GM19467 (cell line): ENCODE data around the gene PDHX.
A peak's percentile ranks its signal among the peaks of the same experiment; 100 is the strongest.
"Not testable (repeated sequence)": the region's sequence is repeated elsewhere in the genome, so short reads cannot be mapped to it uniquely, and the experiment has no call there.

ENCODE experiments used
- ATAC-seq: cut with Tn5 transposase; IDR thresholded peaks from one replicate; pipeline ENCODE4 v1.9.1; 2021; ENCODE audit warnings: mild to moderate bottlenecking, moderate library complexity; ENCODE audit not compliant: unreplicated experiment

PDHX gene

GRCh38 chr11:35013514-35014233 is 97.3 kb downstream of the PDHX start:
- peak; percentile 31 for ATAC-seq

- no peak for ATAC-seq
These were observed 97.9 kb downstream of the PDHX start for GRCh38 chr11:35014346-35014745.

GRCh38 chr11:35015621-35016387 is 99.4 kb downstream of the PDHX start:
- ATAC-seq: no peak

- ATAC-seq: no peak
These were observed 100.5 kb downstream of the PDHX start for GRCh38 chr11:35016916-35017315.

- no peak for ATAC-seq
These were observed 101.3 kb downstream of the PDHX start for GRCh38 chr11:35017528-35018342.

- ATAC-seq: no peak
These were observed 105.2 kb downstream of the PDHX start for GRCh38 chr11:35021589-35021988.

GRCh38 chr11:35023940-35024339 is 107.5 kb downstream of the PDHX start:
- ATAC-seq: not testable (repeated sequence)

- ATAC-seq: not testable (repeated sequence)
These were observed 111.6 kb downstream of the PDHX start for GRCh38 chr11:35028007-35028406.

- peak; percentile 77 for ATAC-seq
These were observed 113.7 kb downstream of the PDHX start for GRCh38 chr11:35029979-35030682.

GRCh38 chr11:35030716-35031213 is 114.3 kb downstream of the PDHX start:
- no peak for ATAC-seq

GRCh38 chr11:35031346-35031745 is 114.9 kb downstream of the PDHX start:
- ATAC-seq: no peak

GRCh38 chr11:35031867-35032266 is 115.4 kb downstream of the PDHX start:
- ATAC-seq: no peak

- ATAC-seq: no peak
These were observed 116.6 kb downstream of the PDHX start for GRCh38 chr11:35033011-35033410.

GRCh38 chr11:35034401-35034800 is 118.0 kb downstream of the PDHX start:
- ATAC-seq: no peak

- no peak for ATAC-seq
These were observed 119.5 kb downstream of the PDHX start for GRCh38 chr11:35035894-35036408.

- no peak for ATAC-seq
These were observed 120.2 kb downstream of the PDHX start for GRCh38 chr11:35036639-35037038.

- no peak for ATAC-seq
These were observed 122.0 kb downstream of the PDHX start for GRCh38 chr11:35038211-35038928.

- ATAC-seq: no peak
These were observed 122.7 kb downstream of the PDHX start for GRCh38 chr11:35039076-35039475.

- peak; percentile 59 for ATAC-seq
These were observed 124.0 kb downstream of the PDHX start for GRCh38 chr11:35040221-35040942.
